HG03139 (cell line): ENCODE measurements around the gene LIMA1.
"Not testable (repeated sequence)": the region's sequence is repeated elsewhere in the genome, so short reads cannot be mapped to it uniquely, and the experiment has no call there.

Source experiments
- ATAC-seq: cut with Tn5 transposase; IDR thresholded peaks from one replicate; pipeline ENCODE4 v1.9.1; 2021; ENCODE audit not compliant: unreplicated experiment

Gene LIMA1

GRCh38 chr12:50283229-50283923 is at the start of gene LIMA1:
Gene LIMA1 (minus strand): TSS chr12:50283520. CDS start chr12:50248751, 34,769 bp downstream.
- peak; percentile 91 for ATAC-seq

- no peak for ATAC-seq
Measured at GRCh38 chr12:50331745-50332144, 48.4 kb upstream of the LIMA1 start.

GRCh38 chr12:50328664-50329063 is 45.3 kb upstream of the LIMA1 start:
- not testable (repeated sequence) for ATAC-seq

- no peak for ATAC-seq
Measured at GRCh38 chr12:50326590-50327284, 43.4 kb upstream of the LIMA1 start.

- ATAC-seq: no peak
Measured at GRCh38 chr12:50325890-50326391, 42.6 kb upstream of the LIMA1 start.

GRCh38 chr12:50324770-50325169 is 41.5 kb upstream of the LIMA1 start:
- not testable (repeated sequence) for ATAC-seq

GRCh38 chr12:50324077-50324476 is 40.8 kb upstream of the LIMA1 start:
- ATAC-seq: not testable (repeated sequence)

GRCh38 chr12:50322206-50322605 is 38.9 kb upstream of the LIMA1 start:
- no peak for ATAC-seq

- no peak for ATAC-seq
Measured at GRCh38 chr12:50317203-50317602, 33.9 kb upstream of the LIMA1 start.

- no peak for ATAC-seq
Measured at GRCh38 chr12:50315803-50316202, 32.5 kb upstream of the LIMA1 start.

GRCh38 chr12:50314636-50315312 is 31.5 kb upstream of the LIMA1 start:
- no peak for ATAC-seq

- ATAC-seq: not testable (repeated sequence)
Measured at GRCh38 chr12:50313971-50314370, 30.7 kb upstream of the LIMA1 start.

- ATAC-seq: no peak
Measured at GRCh38 chr12:50313256-50313931, 30.1 kb upstream of the LIMA1 start.

- ATAC-seq: not testable (repeated sequence)
Measured at GRCh38 chr12:50311858-50312609, 28.7 kb upstream of the LIMA1 start.

- ATAC-seq: no peak
Measured at GRCh38 chr12:50309950-50310349, 26.6 kb upstream of the LIMA1 start.

- no peak for ATAC-seq
Measured at GRCh38 chr12:50302686-50303085, 19.4 kb upstream of the LIMA1 start.

- no peak for ATAC-seq
Measured at GRCh38 chr12:50297996-50298395, 14.7 kb upstream of the LIMA1 start.

- ATAC-seq: no peak
Measured at GRCh38 chr12:50297027-50297426, 13.7 kb upstream of the LIMA1 start.

- ATAC-seq: no peak
Measured at GRCh38 chr12:50296554-50296953, 13.2 kb upstream of the LIMA1 start.

- no peak for ATAC-seq
Measured at GRCh38 chr12:50291377-50291776, 8.1 kb upstream of the LIMA1 start.
